ENCODE data around the gene RPN1.
A peak's percentile ranks its signal among the peaks of the same experiment; 100 is the strongest.

The RPN1 gene

GRCh38 chr3:128648940-128649663 lies 1.5 kb downstream of the RPN1 start:
- DNase-seq: no peak

GRCh38 chr3:128648402-128648801 lies 2.2 kb downstream of the RPN1 start:
- DNase-seq: no peak

DNA sequence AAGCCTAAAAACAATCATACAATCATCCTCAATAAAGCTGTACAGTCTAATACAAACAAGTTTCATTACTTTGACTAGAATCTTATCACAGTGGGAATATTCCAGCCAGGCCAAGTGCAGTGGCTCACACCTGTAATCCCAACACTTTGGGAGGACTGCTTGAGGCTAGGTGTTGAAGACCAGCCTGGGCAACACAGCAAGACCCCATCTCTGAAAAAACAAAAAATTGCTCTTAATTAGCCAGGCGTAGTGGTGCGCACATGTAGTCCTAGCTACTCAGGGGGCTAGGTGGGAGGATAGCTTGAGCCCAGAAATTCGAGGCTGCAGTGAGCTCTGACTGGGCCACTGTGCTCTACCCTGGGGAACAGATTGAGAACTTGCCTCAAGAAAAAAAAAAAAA lies 3.3 kb downstream of the RPN1 start:
- no peak for DNase-seq

DNA sequence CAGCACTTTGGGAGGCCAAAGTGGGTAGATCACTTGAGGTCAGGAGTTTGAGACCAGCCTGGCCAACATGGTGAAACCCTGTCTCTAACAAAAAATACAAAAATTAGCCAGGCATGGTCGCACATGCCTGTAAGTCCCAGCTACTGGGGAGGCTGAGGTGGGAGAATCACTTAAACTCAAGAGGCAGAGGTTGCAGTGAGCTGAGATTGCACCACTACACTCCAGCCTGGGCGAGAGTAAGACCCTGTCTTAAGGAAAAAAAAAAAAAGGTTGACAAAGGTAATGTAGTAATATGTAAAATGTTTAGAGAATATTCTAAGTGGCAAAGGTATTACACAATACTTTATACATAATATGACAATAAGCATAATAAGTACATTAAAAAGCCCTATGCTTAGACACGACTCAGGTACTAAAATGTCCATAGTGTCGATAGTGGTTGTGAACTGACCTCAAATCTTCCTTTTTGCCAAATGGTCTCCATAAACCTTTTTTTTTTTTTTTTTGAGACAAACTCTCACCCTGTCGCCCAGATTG lies 16.5 kb downstream of the RPN1 start:
- no peak for DNase-seq

DNA sequence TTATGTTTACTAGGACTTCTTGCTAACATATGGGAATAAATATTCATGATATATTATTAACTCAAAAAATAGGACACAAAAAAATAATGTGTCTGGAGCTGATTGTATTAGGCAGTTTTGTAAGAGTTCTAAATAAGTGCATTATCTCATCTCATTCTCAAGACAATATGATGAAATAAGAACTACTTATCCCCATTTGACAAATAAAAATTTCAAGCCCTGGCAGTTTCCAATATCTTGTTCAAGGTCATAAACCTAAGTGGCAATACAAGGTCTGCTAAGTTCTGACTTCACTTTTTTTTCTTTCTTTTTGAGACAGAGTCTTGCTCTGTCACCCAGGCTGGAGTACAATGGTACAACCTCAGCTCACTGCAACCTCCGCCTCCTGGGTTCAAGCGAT lies 18.3 kb downstream of the RPN1 start:
- DNase-seq: no peak

DNA sequence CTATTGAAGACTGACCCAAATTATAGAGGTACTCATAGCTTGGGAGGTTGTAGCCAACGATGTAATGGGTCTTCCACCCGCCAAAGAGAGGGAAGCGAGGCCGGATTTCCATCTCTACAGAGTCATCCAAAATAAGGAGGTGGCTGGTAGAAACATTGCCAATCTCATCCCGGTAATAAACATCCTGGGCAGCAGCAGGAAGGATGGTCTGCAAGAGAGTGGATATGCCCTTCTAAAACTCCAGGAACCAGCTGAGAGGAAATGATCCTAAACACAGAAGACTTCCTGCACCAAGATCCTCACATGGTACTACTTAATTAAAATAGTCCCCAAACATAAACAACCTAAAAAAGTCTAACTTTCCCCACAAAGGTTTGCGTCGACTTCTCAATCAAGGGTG lies 20.7 kb downstream of the RPN1 start:
- DNase-seq: no peak

DNA sequence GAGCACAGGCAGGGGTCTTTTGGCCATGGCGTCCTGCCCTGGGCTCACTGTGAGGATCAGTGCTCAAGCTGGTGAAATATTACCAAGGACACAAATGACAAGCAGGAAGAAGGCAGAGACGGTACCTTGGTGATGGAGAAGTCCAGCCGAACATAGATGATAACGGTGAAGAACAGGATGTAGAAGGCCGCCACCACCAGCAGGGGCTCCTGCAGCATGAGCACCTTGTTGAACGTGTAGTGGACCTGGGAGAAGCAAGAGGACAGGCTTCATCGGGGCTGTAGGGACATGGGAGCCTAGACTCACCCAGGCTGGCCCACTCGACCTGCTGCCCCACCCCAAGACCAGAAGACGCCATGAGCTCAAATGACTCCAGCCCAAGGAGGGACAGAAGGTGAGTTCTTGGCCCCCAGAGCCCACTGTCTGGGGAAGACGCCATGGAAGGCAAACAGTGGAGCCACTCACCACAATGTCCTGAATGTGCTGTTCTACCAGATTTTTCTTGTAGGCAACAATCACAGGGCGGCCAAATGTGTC lies 25.1 kb downstream of the RPN1 start:
- DNase-seq: no peak

- no peak for DNase-seq
These were observed 26.0 kb downstream of the RPN1 start for GRCh38 chr3:128624526-128625138.

DNA sequence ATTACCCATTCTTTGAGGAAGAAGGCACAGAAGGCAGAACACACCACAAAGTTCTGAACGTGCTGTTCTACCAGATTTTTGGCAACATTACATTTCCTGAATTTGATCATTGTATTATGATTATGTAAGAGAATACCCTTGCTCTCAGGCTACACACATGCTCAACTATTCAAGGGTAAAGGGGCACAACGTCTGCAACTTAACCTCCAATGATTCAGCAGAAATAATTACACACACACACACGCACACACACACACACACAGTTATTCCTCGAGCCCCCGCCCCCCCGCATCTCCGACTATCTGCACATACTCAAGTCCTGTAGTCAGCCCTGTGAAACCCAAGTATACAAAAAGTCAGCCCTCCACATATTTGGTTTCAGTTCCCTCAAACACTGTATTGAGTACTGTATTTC lies 26.8 kb downstream of the RPN1 start:
- no peak for DNase-seq

DNA sequence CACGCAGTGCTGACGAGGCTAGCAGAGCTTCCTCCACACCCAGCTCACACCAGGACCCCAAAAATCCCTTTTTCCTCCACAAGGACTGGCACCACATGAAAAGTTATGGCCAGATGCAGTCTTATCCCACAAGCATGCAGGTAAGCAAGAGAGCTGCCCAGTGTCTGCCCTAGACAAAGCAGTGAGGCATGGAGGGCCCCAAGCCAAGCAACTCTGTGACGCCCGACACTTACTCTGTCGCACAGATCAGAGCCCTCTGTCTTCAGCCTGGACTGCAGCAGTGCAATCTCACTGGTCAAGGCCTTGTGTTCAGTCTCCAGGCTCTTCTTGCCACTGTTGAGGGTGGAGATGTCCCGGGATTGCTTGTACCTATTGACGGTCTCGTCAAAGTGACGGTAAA lies 28.7 kb downstream of the RPN1 start:
- no peak for DNase-seq

GRCh38 chr3:128621234-128621633 lies 29.4 kb downstream of the RPN1 start:
- no peak for DNase-seq

- no peak for DNase-seq
These were observed 30.3 kb downstream of the RPN1 start for GRCh38 chr3:128620268-128620691.

DNA sequence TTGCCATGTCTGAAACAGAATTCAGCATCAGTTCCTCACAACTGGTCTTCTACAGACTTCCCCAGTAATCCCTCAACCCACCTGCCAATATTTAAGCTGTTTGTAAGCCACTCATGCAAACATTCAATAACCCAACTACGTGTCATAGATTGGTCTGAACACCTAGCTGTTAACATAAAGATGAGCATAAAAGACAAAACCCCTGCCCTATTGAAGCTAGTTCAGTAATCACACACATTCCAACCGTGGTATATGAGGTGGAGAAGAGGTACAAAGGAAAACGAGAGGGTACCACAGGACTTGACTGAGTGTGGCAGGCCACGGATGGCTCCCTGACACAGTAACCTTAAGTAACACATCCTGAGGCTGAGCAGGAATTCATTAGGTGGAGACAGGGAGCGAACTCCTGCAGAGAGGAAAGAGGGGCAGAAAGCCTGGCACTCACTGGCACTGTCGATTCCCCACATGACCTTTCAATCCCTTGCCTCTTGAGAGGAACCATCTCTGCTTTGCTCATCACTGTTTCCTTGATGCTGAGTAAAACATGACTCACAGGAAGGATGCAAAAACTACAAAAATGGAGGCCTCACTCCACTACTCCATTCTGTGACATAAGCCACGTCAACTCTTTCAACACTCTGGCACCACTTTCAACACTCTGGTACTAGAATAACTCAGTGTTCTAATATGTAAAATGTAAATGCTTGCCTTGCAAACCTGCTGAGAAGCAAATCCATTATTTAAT lies 31.3 kb downstream of the RPN1 start:
- DNase-seq: no peak

DNA sequence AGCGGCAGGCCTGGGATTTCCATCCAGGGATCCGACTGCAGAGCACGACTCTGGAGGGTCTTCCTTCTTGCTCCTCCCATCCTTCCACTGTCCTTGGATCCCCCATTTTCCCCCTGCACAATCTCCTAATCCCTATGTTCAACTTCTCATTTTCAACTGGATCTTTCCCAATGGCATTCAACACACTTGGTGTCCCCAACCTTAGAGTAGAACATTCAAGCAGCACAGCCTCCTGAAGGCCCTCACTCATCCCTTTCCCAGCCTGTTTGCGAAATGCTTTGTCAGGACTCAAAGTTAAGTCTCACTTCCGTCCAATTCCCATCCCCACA lies 32.3 kb downstream of the RPN1 start:
- DNase-seq: no peak

DNA sequence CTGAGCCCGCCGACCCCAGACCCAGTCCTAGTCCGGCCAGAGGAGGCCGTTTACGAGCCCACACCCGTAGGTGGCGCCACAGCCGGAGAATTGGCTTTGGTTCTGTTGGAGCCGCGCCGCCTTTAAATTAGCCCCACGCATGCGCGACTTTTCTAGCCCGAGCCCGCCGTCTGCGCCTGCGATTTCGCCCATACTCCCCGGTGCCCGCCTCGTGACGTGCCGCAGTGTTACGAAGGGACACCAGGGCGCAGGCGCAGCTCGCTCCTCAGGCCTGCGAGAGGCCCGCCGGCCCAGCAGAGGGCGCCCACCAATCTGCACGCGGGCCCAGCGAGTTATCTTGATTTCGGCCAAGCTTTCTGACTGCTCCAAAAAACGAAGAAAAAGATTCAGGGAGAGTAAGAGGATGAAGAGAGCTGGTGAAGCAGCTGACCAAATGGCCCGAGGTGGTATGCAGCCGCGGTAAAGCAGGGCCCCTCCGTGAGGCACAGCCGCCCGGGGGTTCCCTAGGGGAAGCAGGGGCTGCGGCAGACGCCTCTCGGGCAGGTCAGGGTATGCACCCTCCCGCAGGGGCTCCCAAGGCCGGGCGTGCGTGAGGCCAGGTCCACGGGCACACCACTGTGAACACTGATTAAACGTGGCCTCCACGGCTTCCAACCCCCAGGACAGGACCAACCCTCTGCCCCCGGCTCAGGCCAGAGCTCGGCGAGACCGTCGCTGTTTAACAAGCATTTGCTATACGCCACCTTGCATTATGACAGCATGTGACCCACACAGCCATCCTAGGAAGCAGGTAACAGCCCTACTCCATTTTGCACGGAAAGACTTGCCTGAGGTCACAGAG lies 32.8 kb downstream of the RPN1 start:
- DNase-seq: peak; percentile 99

- DNase-seq: no peak
These were observed 33.4 kb downstream of the RPN1 start for GRCh38 chr3:128617270-128617556.

GRCh38 chr3:128616516-128617269 lies 33.9 kb downstream of the RPN1 start:
- DNase-seq: no peak

DNA sequence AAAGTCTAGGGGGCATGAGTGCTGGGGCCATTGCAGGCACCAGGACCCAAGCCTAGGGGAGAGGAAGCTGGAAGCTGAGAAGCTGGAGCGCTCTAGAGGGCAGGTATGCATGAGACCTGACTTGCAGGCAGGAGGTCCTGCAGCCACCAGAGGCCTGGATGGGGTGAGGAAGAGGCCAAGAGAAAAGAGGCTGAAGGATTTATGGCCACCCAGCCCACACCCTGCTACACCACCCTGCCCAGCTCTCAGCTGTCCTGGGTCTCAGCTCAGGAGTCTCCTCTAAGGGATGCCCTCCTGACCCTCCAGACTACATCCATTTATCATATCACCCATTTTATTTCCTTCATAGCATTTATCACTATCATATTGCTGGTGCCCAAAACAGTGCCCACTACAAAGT lies 36.5 kb downstream of the RPN1 start:
- no peak for DNase-seq

DNA sequence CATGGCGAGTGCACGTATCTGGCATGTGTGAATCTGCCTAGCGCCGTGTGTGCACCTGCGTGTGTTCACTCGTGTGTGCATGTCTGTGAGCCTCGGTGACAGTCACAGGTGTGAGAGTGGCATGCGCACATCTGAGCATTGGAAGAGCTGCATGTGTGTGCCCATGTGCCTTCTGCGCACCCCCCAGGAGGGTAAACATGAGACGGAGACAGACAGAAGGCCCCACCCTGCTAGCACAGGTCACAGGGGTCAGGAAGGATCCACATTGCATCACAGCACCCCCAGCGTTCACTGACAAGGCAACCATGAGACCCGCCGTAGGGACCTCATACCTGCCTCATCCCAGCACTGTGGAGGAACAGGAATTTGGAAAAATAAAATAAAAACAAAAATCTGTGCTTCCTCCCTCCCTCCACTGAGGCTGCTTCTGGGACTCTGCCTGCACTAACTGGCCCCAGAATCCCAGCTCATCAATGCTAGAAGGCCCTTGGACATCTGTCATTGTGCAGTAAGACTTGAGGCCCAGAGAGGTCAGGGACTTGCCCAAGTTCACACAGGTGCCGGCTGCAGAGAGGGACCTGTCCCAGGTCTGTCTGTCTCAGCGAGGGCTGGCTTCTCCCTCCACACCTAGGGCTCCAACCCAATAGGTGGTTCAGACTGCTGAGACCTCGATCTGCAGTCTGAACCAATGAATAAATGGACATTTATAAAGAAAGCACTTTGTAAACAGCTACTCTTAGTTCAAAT lies 37.4 kb downstream of the RPN1 start:
- no peak for DNase-seq

DNA sequence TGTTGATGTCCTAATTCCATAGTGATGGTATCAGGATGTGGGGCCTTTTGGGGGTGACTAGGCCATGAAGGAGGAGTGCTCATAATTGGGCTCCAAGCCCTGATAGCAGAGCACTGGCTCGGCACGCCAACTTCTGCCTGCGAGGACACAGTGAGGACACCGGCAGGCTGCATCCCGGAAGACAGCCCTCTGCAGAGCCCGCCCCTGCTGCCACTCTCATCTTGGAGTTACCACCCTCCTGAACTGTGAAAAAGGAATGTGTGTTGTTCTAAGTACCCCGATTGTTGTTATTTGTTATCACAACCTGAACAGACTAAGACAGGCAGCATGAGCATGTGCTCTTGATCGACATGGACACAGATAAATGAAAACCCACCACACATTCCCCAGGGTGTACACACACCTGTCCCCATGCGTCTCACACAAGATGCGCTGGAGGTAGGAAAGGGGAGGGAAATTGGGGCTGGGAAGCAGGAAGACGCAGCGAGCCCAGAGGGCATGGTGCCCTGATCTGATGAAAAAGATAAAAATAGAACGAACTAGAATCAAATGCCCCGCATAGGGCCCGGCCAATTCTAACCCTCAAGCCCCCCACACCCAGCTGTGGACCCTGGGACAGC lies 40.1 kb downstream of the RPN1 start:
- no peak for DNase-seq

DNA sequence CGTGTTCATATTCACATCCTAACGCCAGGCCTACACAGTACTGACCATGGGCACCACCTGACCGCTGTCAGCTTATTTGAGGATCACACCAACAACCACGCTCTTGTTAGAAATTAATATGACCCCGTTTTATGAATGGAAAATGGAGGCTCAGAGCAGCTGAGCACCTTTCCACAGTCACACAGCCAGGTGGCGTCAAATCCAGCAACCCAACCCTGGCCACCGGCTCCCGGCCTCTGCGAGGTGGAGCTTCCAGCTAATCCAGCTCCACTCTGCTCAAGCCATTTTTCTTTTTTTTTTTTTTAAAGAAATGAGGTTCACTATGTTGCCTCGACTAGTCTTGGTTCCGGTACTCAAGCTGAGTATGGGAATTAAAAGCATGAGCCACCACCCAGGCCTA lies 41.3 kb downstream of the RPN1 start:
- no peak for DNase-seq
